Chondrocyte (in vitro differentiated cells): ENCODE results near the gene COL18A1. TPM values are rescaled to one million over a fixed set of nuclear protein-coding genes. Genes with fewer than 3 reads are reported as not detected.
A peak's percentile ranks its signal among the peaks of the same experiment; 100 is the strongest.
"Not testable (repeated sequence)": the region's sequence is repeated elsewhere in the genome, so short reads cannot be mapped to it uniquely, and the experiment has no call there.

ENCODE experiments used
- DNase-seq: peaks from one replicate; pipeline ENCODE4 v3.0.0; 2021; ENCODE audit warnings: mixed read lengths, low spot score
- H3K27ac Mint-ChIP-seq: one replicate; pipeline ENCODE4 v1.8.0; 2021; ENCODE audit warnings: mild to moderate bottlenecking, moderate library complexity, mixed read lengths; ENCODE audit not compliant: unreplicated experiment
- H3K27me3 Mint-ChIP-seq: 2 replicates; pipeline ENCODE4 v1.8.0; 2021; ENCODE audit warnings: low read depth, mixed read lengths
- H3K36me3 Mint-ChIP-seq: 2 replicates; pipeline ENCODE4 v1.8.0; 2021; ENCODE audit warnings: low read depth, mixed read lengths
- H3K4me1 Mint-ChIP-seq: 2 replicates; pipeline ENCODE4 v1.8.0; 2021; ENCODE audit warnings: low read depth, mild to moderate bottlenecking, mixed read lengths
- H3K4me3 Mint-ChIP-seq: one replicate; pipeline ENCODE4 v1.8.0; 2021; ENCODE audit warnings: mild to moderate bottlenecking, moderate library complexity, mixed read lengths; ENCODE audit not compliant: unreplicated experiment
- H3K9me3 Mint-ChIP-seq: 2 replicates; pipeline ENCODE4 v1.8.0; 2021; ENCODE audit warnings: low read depth, mixed read lengths
- CTCF ChIP-seq: fragments of 200-600 bp; sonication (generic); IDR thresholded peaks from 2 replicates; pipeline ENCODE4 v1.5.0; 2021; ENCODE audit warnings: antibody characterized with exemption, mild to moderate bottlenecking, moderate library complexity
- total RNA-seq: library from RNA; stranded (reverse); gene quantifications from 3 replicates; pipeline ENCODE4 v1.2.1, GENCODE V29; 2021

COL18A1 gene
- total RNA-seq, 1 donor from 2014 or later: 616 TPM

GRCh38 chr21:45499201-45499750 lies 94.3 kb downstream of the COL18A1 start:
- no peak overlapping the region for H3K4me3 Mint-ChIP-seq

GRCh38 chr21:45499970-45500577 lies 95.1 kb downstream of the COL18A1 start:
- Mint-ChIP-seq H3K4me1 (no peaks in the 10 kb centered on the region), H3K4me3 (no peak overlapping the region), H3K36me3 (peaks cover 25% of the 10 kb centered on the region), H3K9me3 (no peaks in the 10 kb centered on the region), H3K27me3 (no peaks in the 10 kb centered on the region), H3K27ac (no peak overlapping the region)
- peak; percentile 59 for DNase-seq
- TF ChIP-seq CTCF: no peak

More at GRCh38 chr21:45499201-45499750, 94.3 kb downstream of the COL18A1 start:
- Mint-ChIP-seq H3K4me1 (no peaks in the 10 kb centered on the region), H3K36me3 (peaks cover 25% of the 10 kb centered on the region), H3K9me3 (no peaks in the 10 kb centered on the region), H3K27ac (peak overlapping the region; percentile 43), H3K27me3 (no peaks in the 10 kb centered on the region)
- DNase-seq: peak; percentile 74
- no peak for TF ChIP-seq CTCF

- H3K4me3 Mint-ChIP-seq, H3K27ac Mint-ChIP-seq, H3K9me3 Mint-ChIP-seq, H3K27me3 Mint-ChIP-seq, H3K4me1 Mint-ChIP-seq: not testable (repeated sequence)
- peak; percentile 80 for DNase-seq
- peaks cover 22% of the 10 kb centered on the region for H3K36me3 Mint-ChIP-seq
Measured at GRCh38 chr21:45501081-45502005, 96.4 kb downstream of the COL18A1 start.

- no peak overlapping the region for H3K4me3 Mint-ChIP-seq
- H3K27me3 Mint-ChIP-seq: no peaks in the 10 kb centered on the region
- DNase-seq: peak; percentile 75
- H3K4me1 Mint-ChIP-seq: no peaks in the 10 kb centered on the region
- no peaks in the 10 kb centered on the region for H3K9me3 Mint-ChIP-seq
- H3K27ac Mint-ChIP-seq: peak overlapping the region; percentile 22
- TF ChIP-seq CTCF: no peak
- peaks cover 20% of the 10 kb centered on the region for H3K36me3 Mint-ChIP-seq
Measured at GRCh38 chr21:45502006-45502345, 97.0 kb downstream of the COL18A1 start.

- no peaks in the 10 kb centered on the region for H3K9me3 Mint-ChIP-seq
Measured at GRCh38 chr21:45502600-45502999, 97.6 kb downstream of the COL18A1 start.

GRCh38 chr21:45503226-45503625 lies 98.3 kb downstream of the COL18A1 start:
- H3K36me3 Mint-ChIP-seq: peaks cover 22% of the 10 kb centered on the region
- not testable (repeated sequence) for H3K9me3 Mint-ChIP-seq, H3K27ac Mint-ChIP-seq, H3K27me3 Mint-ChIP-seq, H3K4me3 Mint-ChIP-seq, DNase-seq, H3K4me1 Mint-ChIP-seq

More at GRCh38 chr21:45502600-45502999, 97.6 kb downstream of the COL18A1 start:
- no peaks in the 10 kb centered on the region for H3K4me1 Mint-ChIP-seq
- peak; percentile 46 for DNase-seq
- H3K27me3 Mint-ChIP-seq: no peaks in the 10 kb centered on the region
- TF ChIP-seq CTCF: no peak
- H3K27ac Mint-ChIP-seq: no peak overlapping the region
- H3K4me3 Mint-ChIP-seq: no peak overlapping the region
- peaks cover 20% of the 10 kb centered on the region for H3K36me3 Mint-ChIP-seq
